Activated CD4-positive, alpha-beta T cell treated with anti-CD3 and anti-CD28 coated beads, Interleukin-2, amount 50 U/mL, for 4 hours (primary cell): ENCODE data around the gene ICOS.
"Not testable (repeated sequence)": the region's sequence is repeated elsewhere in the genome, so short reads cannot be mapped to it uniquely, and the experiment has no call there.

Experiments
- DNase-seq, 2 experiments: peaks; one replicate each; pipeline ENCODE4 v3.0.0-alpha.2; 2020

Gene ICOS

GRCh38 chr2:203982276-203982675 is 45.7 kb downstream of the ICOS start:
- no peak for DNase-seq

GRCh38 chr2:203983064-203983715 is 46.6 kb downstream of the ICOS start:
- no peak for DNase-seq

- not testable (repeated sequence) for DNase-seq
Observed at GRCh38 chr2:203985978-203986377, 49.4 kb downstream of the ICOS start.

DNA sequence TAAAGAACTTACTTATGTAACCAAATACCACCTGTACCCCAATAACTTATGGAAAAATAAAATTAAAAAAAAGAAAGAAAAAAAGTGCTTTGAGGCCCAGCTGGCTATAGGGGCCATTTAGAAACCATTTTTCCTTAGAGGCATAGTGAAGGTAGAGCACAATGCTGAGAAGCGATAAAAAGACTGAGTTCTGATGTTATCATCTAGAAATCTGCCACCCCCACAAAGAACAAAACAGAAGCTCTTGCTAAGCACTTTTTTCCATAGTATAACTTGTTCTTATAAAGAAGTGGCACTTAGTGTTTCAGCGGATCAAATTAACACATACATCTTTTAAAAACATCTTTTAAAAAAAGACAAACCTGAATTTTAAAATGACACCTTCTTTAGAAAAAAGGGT is 51.4 kb downstream of the ICOS start:
- DNase-seq = no peak

GRCh38 chr2:203988500-203989260 is 52.1 kb downstream of the ICOS start:
- no peak for DNase-seq

GRCh38 chr2:203989521-203989920 is 53.0 kb downstream of the ICOS start:
- DNase-seq = no peak

DNA sequence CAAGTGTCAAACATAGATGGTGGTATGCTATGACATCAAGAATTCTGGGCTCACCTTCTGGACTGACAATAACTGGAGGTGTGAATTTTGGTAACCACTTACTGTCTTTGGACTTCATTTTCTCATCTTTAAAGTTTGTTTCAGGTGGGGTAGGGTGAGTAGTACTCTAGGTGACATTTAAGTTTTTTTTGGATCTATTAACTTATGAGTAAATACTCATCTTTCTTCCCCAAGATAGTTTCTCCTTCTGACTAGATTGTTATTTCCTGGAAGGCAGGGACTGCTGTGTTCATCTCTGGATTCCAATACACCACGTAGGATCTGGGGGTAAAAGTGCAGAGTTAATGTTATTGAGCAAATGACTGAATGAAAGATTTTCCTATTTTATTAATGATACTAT is 55.9 kb downstream of the ICOS start:
- DNase-seq = no peak

DNA sequence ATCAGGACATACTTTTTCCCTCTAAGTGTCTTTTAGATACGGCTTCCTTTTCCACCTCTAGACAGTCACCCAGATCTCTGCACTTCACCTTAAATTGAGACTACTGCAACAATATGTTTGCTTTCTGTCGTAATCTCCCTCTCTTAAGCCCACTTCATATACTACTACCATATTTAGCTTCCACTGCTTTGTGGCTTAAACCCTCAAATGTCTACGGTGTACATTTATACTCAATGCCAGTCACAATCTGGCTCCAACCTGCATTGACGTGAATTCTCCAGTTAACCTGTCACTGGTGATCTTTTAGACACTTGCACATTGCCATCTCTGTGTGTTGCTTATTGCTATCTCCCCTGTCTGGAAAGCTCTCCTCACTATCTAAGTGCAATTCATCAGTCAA is 56.4 kb downstream of the ICOS start:
- DNase-seq = no peak

- DNase-seq = no peak
Observed at GRCh38 chr2:203993560-203993959, 57.0 kb downstream of the ICOS start.

DNA sequence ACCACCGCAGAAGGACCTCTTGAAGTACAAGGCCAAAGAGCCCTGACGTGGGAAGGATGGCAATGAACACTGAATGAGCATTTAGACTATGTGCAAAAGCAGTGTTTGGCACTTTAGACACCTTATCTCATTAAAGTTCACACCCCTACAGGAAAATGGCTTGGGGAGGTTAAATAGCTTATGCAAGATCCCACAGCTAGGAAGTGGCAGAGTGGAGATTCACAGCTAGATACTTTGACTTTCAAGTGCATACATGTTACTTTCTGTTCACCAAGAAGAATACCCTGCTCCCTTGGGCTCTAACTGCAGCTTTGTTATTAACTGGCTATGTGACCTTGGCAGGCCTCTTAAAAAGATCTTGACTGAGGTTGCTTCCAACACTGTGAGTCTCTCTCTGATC is 58.2 kb downstream of the ICOS start:
- no peak for DNase-seq

- no peak for DNase-seq
Observed at GRCh38 chr2:203996692-203997091, 60.1 kb downstream of the ICOS start.

DNA sequence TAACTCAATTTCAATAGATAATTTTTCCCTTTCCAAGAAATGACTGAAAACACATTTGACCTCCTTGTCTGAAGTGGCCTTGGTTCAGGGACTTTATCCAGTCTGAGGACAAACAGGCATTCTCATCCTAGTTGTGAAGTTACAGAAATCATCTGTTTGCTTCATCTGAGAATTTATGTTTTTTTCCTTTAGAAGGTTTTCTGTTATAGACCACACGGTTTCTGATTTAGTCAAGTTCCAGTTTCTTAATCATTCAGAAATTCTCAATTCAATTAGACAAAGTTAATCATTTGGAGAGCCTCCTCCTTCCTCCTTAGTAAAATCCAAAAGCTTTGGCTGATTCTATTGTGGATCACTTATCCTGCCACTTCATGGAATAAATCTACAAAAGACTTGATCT is 60.9 kb downstream of the ICOS start:
- no peak for DNase-seq

DNA sequence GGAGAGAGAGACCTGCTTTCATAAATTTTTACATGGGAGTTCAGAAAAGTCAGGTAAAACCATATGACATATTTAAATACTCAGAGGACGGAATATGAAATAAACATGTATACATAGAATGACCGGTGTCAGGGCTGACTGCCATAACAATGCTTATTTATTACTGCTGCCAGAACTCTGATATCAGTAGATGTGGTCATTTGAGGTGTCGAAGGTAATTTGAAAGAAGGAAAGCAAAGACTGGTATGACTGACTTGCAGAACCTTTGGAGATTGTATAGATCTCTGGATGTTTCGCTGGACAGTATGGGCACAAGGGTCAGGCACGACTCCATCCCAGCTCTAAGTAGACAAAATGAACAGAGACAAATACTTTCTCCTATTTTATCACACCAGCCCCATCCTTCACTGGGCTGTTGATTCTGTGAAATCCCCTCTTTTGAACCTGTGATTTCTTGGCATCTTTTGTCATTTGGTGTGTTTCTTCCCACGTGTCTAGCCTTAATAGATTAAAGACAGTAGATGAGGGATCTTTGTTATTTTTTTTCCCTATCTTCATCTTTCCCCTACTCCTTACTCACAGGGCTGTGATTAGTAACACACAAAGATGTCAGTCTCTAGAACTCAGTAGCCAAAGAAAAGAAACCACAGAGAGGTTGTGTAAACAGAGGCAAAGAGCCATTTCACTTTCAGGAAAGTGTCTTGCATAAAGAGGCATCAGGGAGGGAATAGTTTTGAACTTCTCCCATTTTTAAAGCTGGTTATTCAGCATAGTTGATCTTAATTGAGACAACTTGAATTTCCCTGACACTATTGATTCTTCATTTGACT is 61.6 kb downstream of the ICOS start:
- DNase-seq = no peak

GRCh38 chr2:203999835-204000234 is 63.3 kb downstream of the ICOS start:
- no peak for DNase-seq

- DNase-seq = no peak
Observed at GRCh38 chr2:204000446-204000845, 63.9 kb downstream of the ICOS start.

DNA sequence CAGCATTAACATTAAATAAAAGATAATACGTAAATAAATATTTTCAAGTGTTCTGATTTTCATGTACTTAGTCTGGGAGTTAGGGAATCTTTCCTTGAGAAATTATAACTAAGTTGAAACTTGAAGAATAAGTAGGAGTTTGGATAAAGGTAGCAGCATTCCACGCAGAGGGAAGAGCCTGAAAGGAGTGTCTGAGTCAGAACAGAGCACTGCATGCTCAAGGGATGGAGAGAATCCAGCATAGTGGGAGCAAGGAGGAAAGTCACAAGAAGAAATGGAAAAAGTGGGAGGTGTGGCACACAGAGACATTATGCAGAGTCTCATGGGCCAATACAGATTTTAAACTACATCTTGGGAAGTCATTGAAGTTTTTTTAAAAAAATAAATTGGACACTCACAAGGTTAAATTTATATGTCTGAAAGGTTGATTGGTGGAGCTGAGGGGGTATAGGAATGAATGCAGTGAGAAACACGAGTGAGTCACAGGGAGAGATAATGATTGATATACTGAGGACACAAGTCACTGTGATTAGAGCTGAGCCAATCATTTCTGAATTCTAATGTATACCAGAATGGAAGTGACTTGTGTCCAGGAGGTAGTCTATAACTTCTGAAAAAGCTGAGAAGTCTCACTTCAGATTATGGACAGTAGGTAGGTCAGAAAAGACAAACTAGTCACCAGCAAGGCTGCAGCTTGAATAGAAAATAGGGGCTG is 66.9 kb downstream of the ICOS start:
- no peak for DNase-seq

- DNase-seq = no peak
Observed at GRCh38 chr2:204004912-204005311, 68.3 kb downstream of the ICOS start.

DNA sequence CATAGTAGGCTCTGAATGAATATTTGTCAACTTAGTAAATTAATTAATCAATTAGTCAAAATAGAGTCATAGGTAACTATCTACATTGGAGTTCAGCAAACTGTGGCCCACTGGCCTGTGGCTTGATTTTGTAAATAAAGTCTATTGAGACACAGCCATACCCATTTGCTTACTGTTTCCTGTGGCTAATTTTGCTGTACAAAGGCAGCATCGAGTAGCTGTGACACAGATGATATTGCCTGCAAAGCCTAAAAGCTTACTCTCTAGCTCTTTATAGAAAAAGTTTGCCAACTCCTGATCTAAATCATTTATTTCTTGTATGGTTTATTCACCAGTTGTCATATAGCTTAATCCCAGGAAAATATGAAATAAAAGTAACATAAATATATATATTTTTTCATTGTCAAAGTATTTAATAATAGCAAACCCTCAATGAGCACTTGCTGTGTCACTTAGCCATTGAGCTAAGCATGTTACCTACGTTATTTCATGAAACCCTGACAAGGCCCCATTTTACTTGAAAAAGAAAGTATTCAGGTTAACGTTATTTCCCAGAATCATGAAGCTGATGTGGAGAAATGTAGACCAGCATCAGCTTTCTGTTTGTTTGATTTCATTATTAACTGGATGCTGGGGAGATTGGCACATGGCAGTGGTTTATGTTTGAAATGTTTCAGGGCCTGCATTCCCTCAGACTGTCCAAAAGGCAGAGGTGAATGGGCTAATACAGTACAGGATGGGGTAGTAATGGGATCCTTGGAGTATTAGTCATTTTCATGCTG is 69.6 kb downstream of the ICOS start:
- DNase-seq = no peak

GRCh38 chr2:204008352-204008751 is 71.8 kb downstream of the ICOS start:
- no peak for DNase-seq

- no peak for DNase-seq
Observed at GRCh38 chr2:204010628-204011560, 74.3 kb downstream of the ICOS start.
